ENCODE data around the gene NR6A1.

The NR6A1 gene

GRCh38 chr9:124599121-124599795 lies 171.9 kb downstream of the NR6A1 start:
- TF ChIP-seq TCF4 (CRISPR knock-in tag; IDR thresholded peaks at IDR 0.05; ENCODE audit: borderline replicate concordance) (no peak), POU6F1 (CRISPR knock-in tag; IDR thresholded peaks at IDR 0.05; ENCODE audit: borderline replicate concordance, low read depth) (no peak), RARB (CRISPR knock-in tag; IDR thresholded peaks at IDR 0.05) (no peak), TOX (CRISPR knock-in tag; IDR thresholded peaks at IDR 0.05; ENCODE audit: borderline replicate concordance) (no peak), ZFP30 (CRISPR knock-in tag; IDR thresholded peaks at IDR 0.05) (no peak), ZFP3 (CRISPR knock-in tag; IDR thresholded peaks at IDR 0.05) (no peak), PATZ1 (CRISPR knock-in tag; IDR thresholded peaks at IDR 0.05; ENCODE audit: borderline replicate concordance) (no peak), CSDC2 (CRISPR knock-in tag; IDR thresholded peaks at IDR 0.05) (no peak), CSRNP3 (CRISPR knock-in tag; IDR thresholded peaks at IDR 0.05) (no peak), ESRRG (CRISPR knock-in tag; IDR thresholded peaks at IDR 0.05) (no peak), ZNF70 (CRISPR knock-in tag; IDR thresholded peaks at IDR 0.05) (no peak), TSHZ2 (CRISPR knock-in tag; IDR thresholded peaks at IDR 0.05) (no peak), ZNF8 (CRISPR knock-in tag; IDR thresholded peaks at IDR 0.05) (no peak), BACH2 (CRISPR knock-in tag; IDR thresholded peaks at IDR 0.05; ENCODE audit: borderline replicate concordance) (no peak), ZNF565 (CRISPR knock-in tag; conservative IDR thresholded peaks at IDR 0.05; ENCODE audit: low read depth) (no peak), SNAI2 (CRISPR knock-in tag; IDR thresholded peaks at IDR 0.05) (no peak), OSR1 (CRISPR knock-in tag; IDR thresholded peaks at IDR 0.05) (no peak), ARNTL (CRISPR knock-in tag; IDR thresholded peaks at IDR 0.05; ENCODE audit: borderline replicate concordance, low read depth) (no peak), ZC3H10 (CRISPR knock-in tag; IDR thresholded peaks at IDR 0.05) (no peak)
- ATAC-seq: no peak

- TF ChIP-seq OSR1 (CRISPR knock-in tag; IDR thresholded peaks at IDR 0.05): no peak
- TF ChIP-seq ZFP3 (CRISPR knock-in tag; IDR thresholded peaks at IDR 0.05): no peak
- no peak for TF ChIP-seq ARNTL (CRISPR knock-in tag; IDR thresholded peaks at IDR 0.05; ENCODE audit: borderline replicate concordance, low read depth)
- TF ChIP-seq SNAI2 (CRISPR knock-in tag; IDR thresholded peaks at IDR 0.05): no peak
- no peak for TF ChIP-seq RARB (CRISPR knock-in tag; IDR thresholded peaks at IDR 0.05)
- no peak for TF ChIP-seq BACH2 (CRISPR knock-in tag; IDR thresholded peaks at IDR 0.05; ENCODE audit: borderline replicate concordance)
- no peak for TF ChIP-seq ZC3H10 (CRISPR knock-in tag; IDR thresholded peaks at IDR 0.05)
- TF ChIP-seq ZNF565 (CRISPR knock-in tag; conservative IDR thresholded peaks at IDR 0.05; ENCODE audit: low read depth): no peak
- no peak for TF ChIP-seq ESRRG (CRISPR knock-in tag; IDR thresholded peaks at IDR 0.05)
- TF ChIP-seq CREB5 (CRISPR knock-in tag; IDR thresholded peaks at IDR 0.05; ENCODE audit: low read depth): no peak
- no peak for TF ChIP-seq GLIS3 (CRISPR knock-in tag; IDR thresholded peaks at IDR 0.05)
- no peak for TF ChIP-seq POU6F1 (CRISPR knock-in tag; IDR thresholded peaks at IDR 0.05; ENCODE audit: borderline replicate concordance, low read depth)
- ATAC-seq: no peak
These were observed 173.1 kb downstream of the NR6A1 start for GRCh38 chr9:124598048-124598447.

All from SK-N-SH treated with all-trans-retinoic acid at 6 μM for 48 hours (cell line).